ENCODE measurements around the gene ADAP1. TPM values are rescaled to one million over a fixed set of nuclear protein-coding genes. Genes with fewer than 3 reads are reported as not detected.

Gene ADAP1
- total and polyA plus RNA-seq, 2 of the 8 experiments (the other 6 are each of a cell fraction or from before 2014, with no cell fraction given), result 5.8 to 6.1 TPM

DNA sequence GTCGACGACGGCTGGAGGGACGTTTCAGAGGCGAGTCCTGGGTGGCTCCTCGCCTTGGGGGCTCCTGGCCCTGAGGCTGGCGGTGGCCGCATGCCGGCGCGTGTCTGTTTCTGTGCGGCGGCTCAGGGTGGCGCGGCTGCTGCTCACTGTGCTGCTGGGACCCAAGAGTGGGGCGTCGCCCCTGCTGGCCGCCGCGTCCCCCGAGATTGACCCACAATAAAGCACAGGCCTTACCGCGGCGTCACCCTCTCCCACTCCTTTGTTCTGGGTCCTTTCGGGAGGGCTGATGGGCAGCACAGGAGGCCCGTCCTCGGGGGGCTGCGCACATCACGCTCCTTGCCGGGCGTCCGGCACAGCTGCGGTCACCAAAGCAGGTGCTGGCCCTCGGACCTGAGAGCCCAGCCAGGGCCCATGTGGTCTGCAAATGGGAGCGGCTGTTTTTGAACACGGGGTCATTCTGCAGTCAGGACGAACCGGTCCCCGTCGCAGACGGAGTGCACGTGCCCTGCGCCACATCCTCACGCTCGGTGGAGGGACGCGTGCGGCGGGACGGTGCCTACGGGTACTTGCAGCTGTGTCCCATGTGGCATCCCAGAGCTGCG, 58.9 kb downstream of the ADAP1 start:
- no peak overlapping the region for H3K9ac ChIP-seq (replicated peaks in 1 of 4; ENCODE audit: extremely low read depth in 1 of 4, low read depth in 3 of 4, low read length in 3 of 4)
- POLR2A ChIA-PET (ENCODE audit: partially characterized antibody), result interaction anchor here (0.6 to 1.1 kb wide), 4 partner anchors 12 to 21 kb away, joined by 3 to 4 read pairs (median 4); no protein-coding TSS in a partner anchor
- H2AK5ac ChIP-seq (ENCODE audit: low read depth, low read length), result no peak overlapping the region
- no peak overlapping the region for H2BK12ac ChIP-seq (ENCODE audit: low read depth, low read length)
- no peak for DNase-seq (ENCODE audit: low read depth in 1 of 2, low spot score in 2 of 2)
- H2AFZ ChIP-seq (ENCODE audit: low read length), result no peak overlapping the region
- H4K20me1 ChIP-seq (replicated peaks in 1 of 2; ENCODE audit: control insufficient read depth in 1 of 2, insufficient read depth in 2 of 2, low read length in 2 of 2), result peaks cover 9 to 20% of the 10 kb centered on the region in 2 experiments
- no peak overlapping the region for H2BK20ac ChIP-seq (ENCODE audit: low read length)
- H3K4ac ChIP-seq (replicated peaks; ENCODE audit: insufficient read length, low read depth, low read length), result no peak overlapping the region
- no peak overlapping the region for H3K56ac ChIP-seq (replicated peaks; ENCODE audit: insufficient read length, low read depth, low read length)
- peaks cover 2% of the 10 kb centered on the region; the same call in 1 of the 2 replicates for H3K23me2 ChIP-seq (ENCODE audit: low read depth, low read length)
- no peak overlapping the region for H2BK5ac ChIP-seq (ENCODE audit: low read depth, low read length)
- H3K27ac ChIP-seq (ENCODE audit: low read depth, low read length), result no peak overlapping the region
- H3K79me2 ChIP-seq (ENCODE audit: control insufficient read depth in 1 of 2, insufficient read depth in 2 of 2, low read length in 2 of 2), result peaks cover 0 to under 1% of the 10 kb centered on the region in 2 experiments; a peak in 1 of 4 replicates
- peaks cover 5% of the 10 kb centered on the region for H3K79me1 ChIP-seq (ENCODE audit: low read depth, low read length)
- no peak overlapping the region for H3K14ac ChIP-seq (ENCODE audit: insufficient read length)
- no peak overlapping the region for H3K23ac ChIP-seq (ENCODE audit: insufficient read length)
- H3K36me3 ChIP-seq (ENCODE audit: control insufficient read depth in 2 of 4, insufficient read depth in 4 of 4, low read length in 3 of 4), result peaks cover 22 to 66% (median 48%) of the 10 kb centered on the region in 4 experiments
- no peak overlapping the region for H2BK120ac ChIP-seq (replicated peaks; ENCODE audit: low read depth, low read length)
- no peak overlapping the region for H3K18ac ChIP-seq (ENCODE audit: extremely low read depth, low read length)
- TF ChIP-seq RFX5 (IDR thresholded peaks at IDR 0.05; ENCODE audit: borderline replicate concordance, low read depth, low read length), result no peak
- TF ChIP-seq POLR2AphosphoS5 (IDR thresholded peaks at IDR 0.05; ENCODE audit: low read depth, low read length), result peak; percentile 57; the same call in 1 of the 2 replicates
- H3K27me3 ChIP-seq (replicated peaks in 1 of 4; ENCODE audit: control insufficient read depth in 3 of 4, extremely low read depth in 1 of 4, insufficient read depth in 3 of 4, low read length in 3 of 4), result no peaks in the 10 kb centered on the region
- H3K9me3 ChIP-seq (ENCODE audit: insufficient read depth in 2 of 2, low read depth in 1 of 2, low read length in 1 of 2), result no peaks in the 10 kb centered on the region
- no peak overlapping the region for H3K4me2 ChIP-seq (ENCODE audit: insufficient read depth in 1 of 2, low read depth in 2 of 2, low read length in 2 of 2)
- no peak for FAIRE-seq
- WGBS, 2 experiments (ENCODE audit: extremely low coverage in 1 of 2, insufficient coverage in 1 of 2, insufficient read length in 1 of 2, insufficient replicate concordance in 2 of 2, low coverage in 1 of 2, low lambda C conversion rate in 2 of 2, missing lambda C conversion rate in 1 of 2), result 94% methylated on average over 46 of the region's 52 CpGs; no CpG with 5 or more reads in 1 of the 2 experiments
- H4K91ac ChIP-seq (replicated peaks; ENCODE audit: insufficient read length, low read length), result no peak overlapping the region
- CTCF ChIA-PET (ENCODE audit: partially characterized antibody), result interaction anchor here (0.6 to 1.2 kb wide), 2 partner anchors 9 to 42 kb away, joined by 3 read pairs; no protein-coding TSS in a partner anchor
- no peak overlapping the region for H2BK15ac ChIP-seq (ENCODE audit: low read length)
- no peak overlapping the region for H4K8ac ChIP-seq (ENCODE audit: extremely low read depth, insufficient read depth, low read length)
- H3K4me3 ChIP-seq (ENCODE audit: extremely low read depth in 1 of 4, insufficient read depth in 2 of 4, low read depth in 3 of 4, low read length in 4 of 4), result no peak overlapping the region
- H4K5ac ChIP-seq (ENCODE audit: insufficient read length, low read depth, low read length), result no peak overlapping the region
- H3K4me1 ChIP-seq (replicated peaks in 1 of 4; ENCODE audit: control insufficient read depth in 3 of 4, insufficient read depth in 4 of 4, low read length in 3 of 4), result peaks cover 0 to 3% (median 0%) of the 10 kb centered on the region in 4 experiments; a peak in 1 of 7 replicates
